GM18511 (cell line): ENCODE data around the gene ST6GALNAC6.
"Not testable (repeated sequence)": the region's sequence is repeated elsewhere in the genome, so short reads cannot be mapped to it uniquely, and the experiment has no call there.

Source experiments
- ATAC-seq: cut with Tn5 transposase; IDR thresholded peaks from one replicate; pipeline ENCODE4 v1.9.1; 2021; ENCODE audit warnings: mild to moderate bottlenecking, moderate library complexity; ENCODE audit not compliant: unreplicated experiment

Gene ST6GALNAC6

GRCh38 chr9:127875306-127875966, 24.0 kb downstream of the ST6GALNAC6 start:
- no peak for ATAC-seq

DNA sequence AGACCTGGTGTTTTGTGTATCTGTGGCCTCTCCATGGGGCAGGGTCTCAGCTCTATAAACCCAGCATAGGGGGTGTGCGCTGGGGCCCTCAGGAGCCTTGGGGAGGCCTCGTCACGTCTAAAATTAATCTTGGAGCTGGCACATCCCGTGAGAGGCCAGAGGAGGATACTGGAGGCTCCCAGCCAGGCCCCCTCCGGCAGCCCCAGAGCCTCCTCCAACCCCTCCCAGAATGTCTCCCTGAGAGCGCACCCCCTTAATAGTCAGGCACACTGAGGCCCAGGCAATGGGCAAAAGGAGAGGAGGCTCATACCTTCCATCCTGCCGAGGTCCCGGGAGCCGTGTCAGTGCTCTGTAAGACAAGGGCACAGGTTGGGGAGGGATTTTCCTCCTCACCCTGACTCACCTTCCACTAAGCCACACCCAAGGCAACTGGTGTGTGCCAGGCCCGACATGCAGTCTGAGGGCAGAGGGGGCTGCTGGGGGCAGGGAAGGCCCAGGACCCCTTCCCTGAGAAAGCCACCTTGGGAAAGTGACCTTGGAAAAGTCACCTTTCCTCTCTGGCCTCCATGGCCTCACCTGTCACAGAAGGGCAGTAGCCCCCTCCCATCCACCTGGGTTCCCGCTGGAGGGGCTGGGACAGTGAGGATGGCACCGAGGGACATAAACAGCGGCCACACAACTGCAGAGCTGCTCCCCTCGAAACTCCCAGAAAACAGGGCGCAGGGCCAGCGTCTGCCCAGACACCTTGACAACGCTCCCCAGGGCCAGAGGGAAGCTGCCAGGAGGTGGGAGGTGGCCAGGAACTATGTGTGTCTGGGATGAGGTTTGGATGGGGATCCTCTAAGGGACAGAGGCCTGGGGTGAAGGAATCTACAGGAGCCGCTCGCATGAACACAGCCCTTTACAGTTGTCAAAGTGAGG, 24.8 kb downstream of the ST6GALNAC6 start:
- ATAC-seq: no peak

DNA sequence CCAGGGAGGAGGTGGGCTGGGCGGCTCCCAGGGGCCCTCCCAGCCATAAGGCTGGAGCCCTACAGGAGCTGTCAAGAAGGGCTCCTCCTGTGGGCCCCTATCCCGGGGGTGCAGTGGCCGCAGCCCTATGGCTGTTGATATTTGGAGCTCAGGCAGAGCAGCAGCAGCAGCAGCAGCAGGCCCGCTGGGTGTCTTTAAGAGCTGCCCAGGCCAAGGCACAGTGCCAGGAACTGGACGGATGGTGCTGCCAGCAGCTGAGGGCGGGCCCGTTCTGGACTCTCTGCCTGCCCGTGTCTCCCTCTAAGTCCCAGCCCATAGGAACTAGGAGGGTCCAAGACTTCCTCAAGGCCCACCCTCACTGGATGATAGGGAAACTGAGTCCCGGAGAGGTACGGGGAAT, 25.5 kb downstream of the ST6GALNAC6 start:
- ATAC-seq: no peak

DNA sequence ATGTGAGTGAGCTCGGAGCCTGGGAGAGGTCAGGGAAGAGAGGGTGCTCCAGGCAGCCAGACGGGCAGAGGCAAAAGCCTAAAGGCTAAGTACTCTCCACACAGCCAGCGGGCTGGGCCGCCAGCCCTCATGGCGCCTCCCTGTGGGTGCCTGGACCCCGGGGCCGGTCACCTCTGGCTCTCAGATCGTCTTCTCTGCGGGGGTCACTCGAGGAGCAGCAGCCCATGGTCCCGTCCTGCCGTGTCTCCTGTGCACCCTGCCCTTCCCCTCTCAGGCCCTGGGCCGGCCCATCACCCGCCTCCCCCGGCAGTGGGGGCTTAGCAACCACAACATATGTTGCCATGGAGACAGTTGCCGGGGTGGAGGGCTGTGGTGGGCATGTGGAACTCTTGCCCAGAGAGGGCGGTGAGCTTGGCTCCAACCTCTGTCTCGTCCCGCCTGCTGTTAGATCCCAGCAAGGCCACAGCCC, 26.1 kb downstream of the ST6GALNAC6 start:
- ATAC-seq: no peak

GRCh38 chr9:127872369-127873222, 26.8 kb downstream of the ST6GALNAC6 start:
- ATAC-seq: no peak

- ATAC-seq: no peak
Measured at GRCh38 chr9:127871531-127871930, 27.9 kb downstream of the ST6GALNAC6 start.

DNA sequence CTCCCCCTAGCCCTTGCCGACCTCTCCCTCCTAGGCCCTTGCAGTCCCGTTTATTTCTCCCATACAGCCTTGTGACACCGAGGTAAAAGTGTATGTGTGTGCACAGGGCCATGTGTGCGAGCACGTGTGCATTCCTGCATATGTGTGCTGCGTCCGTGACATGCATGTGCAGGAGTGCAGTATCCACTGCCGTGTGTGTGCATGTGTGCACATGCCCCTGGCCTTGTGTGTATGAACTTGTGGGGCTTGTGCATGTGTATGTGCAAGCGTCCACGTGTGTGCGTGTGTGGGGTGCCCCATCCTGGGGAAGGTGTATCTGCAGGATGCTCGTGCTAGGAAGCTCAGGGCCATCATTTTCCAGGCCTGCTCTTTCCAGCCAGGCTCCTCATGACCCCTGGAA, 28.5 kb downstream of the ST6GALNAC6 start:
- ATAC-seq: no peak

DNA sequence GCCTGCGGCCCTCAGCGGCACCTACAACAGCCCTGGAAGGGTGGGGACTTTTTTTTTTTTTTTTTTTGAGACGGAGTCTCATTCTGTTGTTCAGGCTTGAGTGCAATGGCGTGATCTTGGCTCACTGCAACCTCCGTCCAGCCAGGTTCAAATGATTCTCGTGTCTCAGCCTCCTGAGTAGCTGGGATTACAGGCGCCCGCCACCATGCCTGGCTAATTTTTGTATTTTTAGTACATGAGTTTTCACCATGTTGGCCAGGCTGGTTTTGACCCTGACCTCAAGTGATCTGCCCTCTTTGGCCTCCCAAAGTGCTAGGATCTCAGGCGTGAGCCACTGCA, 29.3 kb downstream of the ST6GALNAC6 start:
- not testable (repeated sequence) for ATAC-seq

GRCh38 chr9:127869310-127870152, 29.9 kb downstream of the ST6GALNAC6 start:
- ATAC-seq: no peak

- ATAC-seq: no peak
Measured at GRCh38 chr9:127868278-127868902, 31.0 kb downstream of the ST6GALNAC6 start.

DNA sequence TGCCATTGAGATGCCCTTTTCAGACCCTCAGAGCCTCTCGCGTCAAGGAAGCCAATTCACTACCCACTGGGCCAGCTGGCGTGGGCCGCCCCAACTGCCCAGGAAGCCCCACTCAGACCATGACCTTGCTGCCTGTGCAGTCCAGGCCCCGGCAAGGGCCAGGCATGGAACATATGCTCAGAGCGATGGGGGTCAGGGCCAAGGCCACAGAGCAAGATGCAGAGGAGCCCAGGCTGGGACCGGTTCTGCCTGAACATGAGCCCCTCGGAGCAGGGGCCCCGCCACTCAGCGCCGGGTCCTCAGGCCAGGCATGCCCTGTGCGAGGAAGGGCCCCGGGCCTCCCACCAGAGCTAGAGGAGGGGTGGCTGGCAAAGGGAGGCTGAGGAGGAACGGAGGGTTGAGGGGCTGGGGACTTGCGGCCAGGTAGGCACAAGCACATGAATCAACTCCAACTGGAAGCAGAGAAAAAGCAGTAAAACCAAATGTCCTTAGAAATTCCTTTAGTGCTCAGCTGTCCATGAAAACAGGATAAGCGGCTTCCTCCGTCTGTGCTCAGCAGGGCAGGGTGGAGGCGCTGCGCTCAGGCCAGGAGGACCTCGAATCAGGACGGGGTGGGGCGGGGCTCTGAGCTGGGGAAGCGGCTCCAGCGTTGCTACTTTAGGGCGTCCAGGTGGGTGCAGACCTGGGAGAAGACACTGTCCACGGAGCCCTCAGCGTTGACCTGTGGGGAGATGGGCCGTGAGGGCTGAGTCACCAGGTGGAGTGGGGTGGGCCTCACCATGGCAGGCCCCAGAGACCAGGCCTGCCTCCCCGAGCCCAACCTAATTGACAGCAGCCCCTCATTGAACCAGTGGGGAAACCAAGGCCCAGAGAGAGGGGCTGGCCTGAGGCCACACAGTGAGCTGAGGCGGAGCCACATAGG, 31.8 kb downstream of the ST6GALNAC6 start:
- no peak for ATAC-seq

DNA sequence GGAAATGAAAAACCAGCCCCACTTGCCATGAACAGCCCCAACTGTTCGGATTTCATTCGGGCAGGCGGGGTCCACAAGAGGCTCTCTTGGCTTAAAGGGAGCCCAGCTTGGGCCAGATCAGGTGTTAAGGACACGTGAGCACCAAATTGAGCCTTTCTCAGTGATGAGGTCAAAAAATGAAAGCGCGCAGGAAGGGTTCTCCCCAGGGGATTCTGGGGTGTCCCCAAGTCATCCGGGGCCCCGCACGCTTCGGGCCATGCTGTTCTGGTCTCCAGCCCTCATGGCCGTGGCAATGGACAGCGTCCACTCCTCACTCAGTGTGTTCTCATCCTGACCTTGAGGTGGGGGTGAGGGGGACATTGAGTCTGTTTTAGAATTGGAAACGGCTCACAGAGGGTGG, 32.9 kb downstream of the ST6GALNAC6 start:
- ATAC-seq: no peak

DNA sequence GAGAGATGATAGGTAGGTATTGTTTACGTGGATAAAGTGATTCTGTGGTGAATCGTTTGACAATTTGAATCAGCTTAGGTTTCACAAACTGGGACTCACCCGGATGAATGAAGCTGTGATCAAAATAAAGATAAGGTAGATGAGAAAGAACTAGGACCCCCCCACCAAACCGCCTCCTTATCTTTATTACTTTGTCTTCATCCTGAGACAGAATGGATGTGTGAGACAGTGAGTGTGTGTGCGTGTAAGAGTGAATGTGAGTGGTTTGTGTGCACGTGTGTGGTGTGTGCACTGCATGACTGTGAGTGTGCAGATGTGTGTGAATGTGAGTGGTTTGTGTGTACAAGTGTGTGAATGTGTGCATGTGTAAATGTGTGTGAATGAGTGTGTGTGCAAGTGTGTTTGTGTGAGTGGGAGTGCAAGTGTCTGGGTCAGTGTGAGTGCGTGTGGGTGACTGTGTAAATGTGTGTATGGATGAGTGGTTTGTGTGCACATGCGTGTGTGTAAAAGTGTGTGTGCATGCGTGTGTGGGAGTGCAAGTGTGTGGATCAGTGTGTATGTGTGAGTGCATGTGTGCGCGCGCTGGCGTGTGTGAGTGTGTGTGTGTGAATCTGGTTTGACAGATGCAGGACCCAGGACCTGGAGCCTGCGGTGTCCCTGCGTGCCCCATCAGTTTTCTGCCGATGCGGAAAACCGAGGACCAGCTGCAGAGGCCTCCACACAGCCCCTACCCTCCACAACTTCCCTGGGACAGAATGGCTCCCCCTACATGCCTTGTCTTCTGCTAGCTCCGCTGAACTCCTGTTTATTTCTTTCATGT, 33.5 kb downstream of the ST6GALNAC6 start:
- ATAC-seq: no peak

- ATAC-seq: no peak
Measured at GRCh38 chr9:127863191-127863621, 36.2 kb downstream of the ST6GALNAC6 start.

GRCh38 chr9:127862075-127863011, 37.1 kb downstream of the ST6GALNAC6 start:
- ATAC-seq: no peak

GRCh38 chr9:127860779-127861178, 38.6 kb downstream of the ST6GALNAC6 start:
- no peak for ATAC-seq

- ATAC-seq: no peak
Measured at GRCh38 chr9:127860260-127860659, 39.1 kb downstream of the ST6GALNAC6 start.
